ENCODE results near the gene NFIB. TPM values are rescaled to one million over a fixed set of nuclear protein-coding genes. Genes with fewer than 3 reads are reported as not detected.
A peak's percentile ranks its signal among the peaks of the same experiment; 100 is the strongest.

The NFIB gene
- polyA plus RNA-seq, 1 donor (not counting 4 experiments of a cell fraction or from before 2014, with no cell fraction given), result 8.9 TPM

DNA sequence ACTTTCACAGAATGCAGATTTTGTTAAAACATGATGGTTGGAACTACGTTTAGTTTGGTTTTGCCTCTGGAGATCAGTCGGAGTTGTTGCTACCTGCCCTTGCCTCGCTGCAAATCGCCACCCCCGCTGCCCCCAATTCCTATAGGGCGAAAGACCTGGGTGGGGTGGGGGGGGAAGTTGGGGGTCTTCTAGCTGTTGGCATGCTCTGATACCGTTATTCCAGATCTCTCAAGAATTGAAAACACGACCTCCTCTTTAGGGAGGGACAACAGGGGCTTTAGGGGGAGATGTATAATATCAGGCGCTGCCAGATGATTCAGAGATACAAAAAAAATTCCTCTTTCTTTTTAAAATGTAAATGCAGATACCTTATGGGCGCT is 36.4 kb upstream of the NFIB start:
- Histone ChIP-seq H4K20me1 (ENCODE audit: control insufficient read depth, extremely low read depth, insufficient read depth, low read length) (no peaks in the 10 kb centered on the region), H3K36me3 (ENCODE audit: control insufficient read depth in 2 of 2, extremely low read depth in 1 of 2, insufficient read depth in 2 of 2, low read length in 2 of 2) (no peaks in the 10 kb centered on the region), H3K27ac (ENCODE audit: control insufficient read depth, insufficient read depth, low read length) (no peak overlapping the region), H3K9ac (ENCODE audit: control insufficient read depth, extremely low read depth, insufficient read depth, low read length) (peak overlapping the region; percentile 48), H3K9me1 (ENCODE audit: control insufficient read depth, extremely low read depth, insufficient read depth, low read length) (no peaks in the 10 kb centered on the region), H3K4me2 (ENCODE audit: control insufficient read depth, extremely low read depth, insufficient read depth, low read depth, low read length) (peak overlapping the region; percentile 89), H3K79me2 (ENCODE audit: control insufficient read depth, insufficient read depth, low read length) (no peaks in the 10 kb centered on the region), H3K27me3 (ENCODE audit: control insufficient read depth, extremely low read depth, insufficient read depth, low read length) (peaks cover 49% of the 10 kb centered on the region), H3K4me1 (ENCODE audit: control insufficient read depth, extremely low read depth, insufficient read depth, low read length) (peaks cover 63% of the 10 kb centered on the region), H2AFZ (ENCODE audit: control insufficient read depth, low read length) (peak overlapping the region; percentile 31), H3K4me3 (ENCODE audit: control insufficient read depth in 2 of 3, extremely low read depth in 1 of 3, insufficient read depth in 2 of 3, low read depth in 1 of 3, low read length in 3 of 3) (peak overlapping the region in 2 of 3 experiments; percentile 56 to 78), H3K9me3 (ENCODE audit: control insufficient read depth, low read depth, low read length) (no peaks in the 10 kb centered on the region)
- DNase-seq (ENCODE audit: low read depth, low spot score), result no peak
- dilution Hi-C loops (cut with MboI; ENCODE audit: extremely low pct_ligation_motif_present, low sequenced_read_pairs), result no loop called here
- TF ChIP-seq EZH2 (IDR thresholded peaks at IDR 0.05; ENCODE audit: low read length), result no peak
- TF ChIP-seq, protein P1, sequence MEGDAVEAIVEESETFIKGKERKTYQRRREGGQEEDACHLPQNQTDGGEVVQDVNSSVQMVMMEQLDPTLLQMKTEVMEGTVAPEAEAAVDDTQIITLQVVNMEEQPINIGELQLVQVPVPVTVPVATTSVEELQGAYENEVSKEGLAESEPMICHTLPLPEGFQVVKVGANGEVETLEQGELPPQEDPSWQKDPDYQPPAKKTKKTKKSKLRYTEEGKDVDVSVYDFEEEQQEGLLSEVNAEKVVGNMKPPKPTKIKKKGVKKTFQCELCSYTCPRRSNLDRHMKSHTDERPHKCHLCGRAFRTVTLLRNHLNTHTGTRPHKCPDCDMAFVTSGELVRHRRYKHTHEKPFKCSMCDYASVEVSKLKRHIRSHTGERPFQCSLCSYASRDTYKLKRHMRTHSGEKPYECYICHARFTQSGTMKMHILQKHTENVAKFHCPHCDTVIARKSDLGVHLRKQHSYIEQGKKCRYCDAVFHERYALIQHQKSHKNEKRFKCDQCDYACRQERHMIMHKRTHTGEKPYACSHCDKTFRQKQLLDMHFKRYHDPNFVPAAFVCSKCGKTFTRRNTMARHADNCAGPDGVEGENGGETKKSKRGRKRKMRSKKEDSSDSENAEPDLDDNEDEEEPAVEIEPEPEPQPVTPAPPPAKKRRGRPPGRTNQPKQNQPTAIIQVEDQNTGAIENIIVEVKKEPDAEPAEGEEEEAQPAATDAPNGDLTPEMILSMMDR (optimal IDR thresholded peaks at IDR 0.05 in 1 of 3, IDR thresholded peaks at IDR 0.05 in 1 of 3, conservative IDR thresholded peaks at IDR 0.05 in 1 of 3; ENCODE audit: extremely low read depth in 1 of 3, insufficient read depth in 2 of 3, low read length in 3 of 3), result no peak
- FAIRE-seq, result no peak

DNA sequence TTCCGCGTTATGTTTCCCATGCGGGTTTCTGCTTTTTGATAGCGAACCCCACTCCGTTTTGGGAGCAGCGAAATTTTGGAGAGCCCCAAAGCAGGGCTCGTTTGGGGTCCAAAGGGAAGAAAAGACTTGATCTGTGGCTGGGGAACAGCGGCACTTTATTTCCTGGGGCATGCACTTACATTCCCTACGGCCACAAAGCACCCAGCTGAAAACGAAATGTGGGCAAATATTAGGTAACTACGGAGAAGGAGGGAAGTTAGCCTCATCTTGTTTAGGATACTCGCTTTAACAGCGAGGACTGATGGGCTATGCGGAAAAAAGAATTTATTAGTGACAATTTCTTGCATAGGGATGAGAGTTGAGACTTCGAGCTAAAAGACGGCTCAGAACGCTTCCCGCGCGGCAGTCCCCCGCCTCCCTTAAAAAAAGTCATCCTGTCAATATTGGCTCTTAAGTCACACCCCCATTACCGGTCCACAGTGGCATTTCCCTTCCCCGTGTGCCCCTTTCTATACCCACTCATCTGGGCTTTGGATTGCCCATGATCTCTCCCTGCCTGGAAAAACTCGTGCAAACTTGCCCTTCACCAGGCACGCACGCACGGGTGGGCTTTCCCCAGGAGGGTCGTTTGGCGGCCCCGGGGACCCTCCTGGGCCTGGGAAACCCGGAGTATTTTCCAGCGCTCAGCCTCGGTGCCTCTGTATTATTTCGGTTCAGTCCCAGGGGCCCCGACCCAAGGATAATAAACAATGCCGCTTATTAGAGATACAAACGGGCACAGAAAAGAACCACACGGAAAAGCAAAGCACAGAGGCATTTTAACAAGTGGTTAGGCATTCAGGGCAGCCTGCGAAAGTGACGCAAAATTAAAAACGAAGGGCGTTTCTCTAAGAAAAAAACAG is 35.8 kb upstream of the NFIB start:
- Histone ChIP-seq H4K20me1 (ENCODE audit: control insufficient read depth, extremely low read depth, insufficient read depth, low read length) (no peaks in the 10 kb centered on the region), H3K9ac (ENCODE audit: control insufficient read depth, extremely low read depth, insufficient read depth, low read length) (peak overlapping the region; percentile 48), H3K4me2 (ENCODE audit: control insufficient read depth, extremely low read depth, insufficient read depth, low read depth, low read length) (peak overlapping the region; percentile 89), H3K27me3 (ENCODE audit: control insufficient read depth, extremely low read depth, insufficient read depth, low read length) (peaks cover 55% of the 10 kb centered on the region), H2AFZ (ENCODE audit: control insufficient read depth, low read length) (peak overlapping the region; percentile 59), H3K27ac (ENCODE audit: control insufficient read depth, insufficient read depth, low read length) (no peak overlapping the region), H3K4me1 (ENCODE audit: control insufficient read depth, extremely low read depth, insufficient read depth, low read length) (peaks cover 66% of the 10 kb centered on the region), H3K9me1 (ENCODE audit: control insufficient read depth, extremely low read depth, insufficient read depth, low read length) (no peaks in the 10 kb centered on the region), H3K4me3 (ENCODE audit: control insufficient read depth in 2 of 3, extremely low read depth in 1 of 3, insufficient read depth in 2 of 3, low read depth in 1 of 3, low read length in 3 of 3) (peak overlapping the region; percentile 2 to 78 (median 56)), H3K79me2 (ENCODE audit: control insufficient read depth, insufficient read depth, low read length) (no peaks in the 10 kb centered on the region), H3K36me3 (ENCODE audit: control insufficient read depth in 2 of 2, extremely low read depth in 1 of 2, insufficient read depth in 2 of 2, low read length in 2 of 2) (no peaks in the 10 kb centered on the region), H3K9me3 (ENCODE audit: control insufficient read depth, low read depth, low read length) (no peaks in the 10 kb centered on the region)
- dilution Hi-C loops (cut with MboI; ENCODE audit: extremely low pct_ligation_motif_present, low sequenced_read_pairs), result no loop called here
- DNase-seq (ENCODE audit: low read depth, low spot score) (no peak), FAIRE-seq (peak; percentile 51)
- TF ChIP-seq, protein P1 (optimal IDR thresholded peaks at IDR 0.05 in 1 of 3, IDR thresholded peaks at IDR 0.05 in 1 of 3, conservative IDR thresholded peaks at IDR 0.05 in 1 of 3; ENCODE audit: extremely low read depth in 1 of 3, insufficient read depth in 2 of 3, low read length in 3 of 3), result no peak
- no peak for TF ChIP-seq EZH2 (IDR thresholded peaks at IDR 0.05; ENCODE audit: low read length)

All from keratinocyte (primary cell).